ENCODE data around the gene SETBP1.

DNA sequence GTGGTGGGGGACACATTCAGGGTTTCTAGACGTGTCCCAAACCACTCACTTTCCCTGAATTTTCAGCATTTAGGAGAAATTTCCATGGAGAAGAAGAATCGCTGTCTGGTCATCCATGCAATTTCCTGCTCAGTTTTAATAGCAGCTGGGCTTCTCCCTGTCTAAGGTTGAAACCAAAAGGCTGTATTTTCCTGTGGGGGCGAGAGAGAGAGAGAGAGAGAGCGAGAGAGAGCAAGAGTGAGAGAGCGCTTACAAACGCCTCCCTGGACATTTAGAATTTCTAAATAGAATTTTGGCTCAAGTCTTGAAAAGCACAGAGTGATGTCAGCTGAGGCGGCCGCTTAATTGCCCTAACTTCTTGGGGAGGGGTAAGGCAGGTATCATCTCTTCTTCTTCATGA, 110.8 kb downstream of the SETBP1 start:
- no peak for TF ChIP-seq ZNF70 (CRISPR knock-in tag; IDR thresholded peaks at IDR 0.05)
- TF ChIP-seq, protein P1, sequence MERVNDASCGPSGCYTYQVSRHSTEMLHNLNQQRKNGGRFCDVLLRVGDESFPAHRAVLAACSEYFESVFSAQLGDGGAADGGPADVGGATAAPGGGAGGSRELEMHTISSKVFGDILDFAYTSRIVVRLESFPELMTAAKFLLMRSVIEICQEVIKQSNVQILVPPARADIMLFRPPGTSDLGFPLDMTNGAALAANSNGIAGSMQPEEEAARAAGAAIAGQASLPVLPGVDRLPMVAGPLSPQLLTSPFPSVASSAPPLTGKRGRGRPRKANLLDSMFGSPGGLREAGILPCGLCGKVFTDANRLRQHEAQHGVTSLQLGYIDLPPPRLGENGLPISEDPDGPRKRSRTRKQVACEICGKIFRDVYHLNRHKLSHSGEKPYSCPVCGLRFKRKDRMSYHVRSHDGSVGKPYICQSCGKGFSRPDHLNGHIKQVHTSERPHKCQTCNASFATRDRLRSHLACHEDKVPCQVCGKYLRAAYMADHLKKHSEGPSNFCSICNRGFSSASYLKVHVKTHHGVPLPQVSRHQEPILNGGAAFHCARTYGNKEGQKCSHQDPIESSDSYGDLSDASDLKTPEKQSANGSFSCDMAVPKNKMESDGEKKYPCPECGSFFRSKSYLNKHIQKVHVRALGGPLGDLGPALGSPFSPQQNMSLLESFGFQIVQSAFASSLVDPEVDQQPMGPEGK (CRISPR knock-in tag; IDR thresholded peaks at IDR 0.05; ENCODE audit: borderline replicate concordance): no peak
- TF ChIP-seq TCF4 (CRISPR knock-in tag; IDR thresholded peaks at IDR 0.05; ENCODE audit: borderline replicate concordance): no peak
- TF ChIP-seq RARB (CRISPR knock-in tag; IDR thresholded peaks at IDR 0.05): no peak
- no peak for TF ChIP-seq ZFP30 (CRISPR knock-in tag; IDR thresholded peaks at IDR 0.05)
- TF ChIP-seq ZFP3 (CRISPR knock-in tag; IDR thresholded peaks at IDR 0.05): no peak
- TF ChIP-seq GLIS3 (CRISPR knock-in tag; IDR thresholded peaks at IDR 0.05): no peak
- TF ChIP-seq ARNTL (CRISPR knock-in tag; IDR thresholded peaks at IDR 0.05; ENCODE audit: borderline replicate concordance, low read depth): no peak
- no peak for TF ChIP-seq PPARA (CRISPR knock-in tag; IDR thresholded peaks at IDR 0.05; ENCODE audit: borderline replicate concordance)

Data from SK-N-SH treated with all-trans-retinoic acid at 6 μM for 48 hours (cell line).